Neutrophil (primary cell): Measurements from ENCODE around the gene ANXA6.

Experiments
- H3K27ac ChIP-seq: fragments of 200-600 bp; sonication (generic); 2 replicates; pipeline ENCODE4 v1.5.1; 2016; ENCODE audit warnings: mild to moderate bottlenecking, moderate library complexity
- H3K27me3 ChIP-seq: fragments of 200-600 bp; sonication (generic); 2 replicates; pipeline ENCODE4 v1.6.0; 2016; ENCODE audit warnings: mild to moderate bottlenecking
- H3K36me3 ChIP-seq: fragments of 200-600 bp; sonication (generic); 2 replicates; pipeline ENCODE4 v1.5.1; 2017
- H3K4me1 ChIP-seq, 2 experiments: fragments of 200-600 bp in 1 of 2; sonication (generic) in 1 of 2; 1 replicate in 1 of 2; 2 replicates in 1 of 2; pipeline versions ENCODE4 v1.5.1 to v1.6.1; 2013 to 2016; ENCODE audit warnings: low read depth in 1 of 2, low read length in 1 of 2, mild to moderate bottlenecking in 1 of 2, moderate library complexity in 1 of 2; ENCODE audit not compliant: control insufficient read depth in 1 of 2, insufficient read depth in 1 of 2
- H3K4me3 ChIP-seq, 2 experiments: fragments of 200-600 bp in 1 of 2; sonication (generic) in 1 of 2; 1 replicate in 1 of 2; 2 replicates in 1 of 2; pipeline ENCODE4 v1.5.1; 2013 to 2016; ENCODE audit warnings: low read depth in 1 of 2, low read length in 1 of 2, mild to moderate bottlenecking in 1 of 2, moderate library complexity in 1 of 2
- H3K9me3 ChIP-seq: fragments of 200-600 bp; sonication (generic); 2 replicates; pipeline ENCODE4 v1.5.1; 2016
- TF ChIP-seq, protein P1 (sequence below): fragments of 200-600 bp; sonication (generic); IDR thresholded peaks from 2 replicates; pipeline ENCODE4 v1.5.1; 2016; ENCODE audit warnings: antibody characterized with exemption

Gene ANXA6

DNA sequence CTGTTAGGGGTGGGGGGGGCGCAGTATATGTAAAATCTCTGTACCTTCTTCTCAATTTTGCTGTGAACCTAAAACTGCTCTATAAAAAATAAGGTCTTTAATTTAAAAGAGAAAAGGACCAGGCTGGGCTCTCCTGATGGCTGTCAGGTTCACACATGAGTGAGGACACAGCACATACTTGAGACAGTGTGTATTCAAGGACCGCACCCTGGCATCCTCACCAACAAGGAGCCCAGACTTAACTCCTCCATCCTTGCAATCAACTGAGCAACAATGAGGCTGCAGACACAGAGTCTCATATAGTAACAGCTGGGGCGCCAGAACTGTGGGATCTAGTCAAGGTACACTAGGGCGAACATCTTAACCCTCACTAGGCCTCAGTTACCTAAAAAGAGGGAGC, 86.6 kb downstream of the ANXA6 start:
- TF ChIP-seq, protein P1, sequence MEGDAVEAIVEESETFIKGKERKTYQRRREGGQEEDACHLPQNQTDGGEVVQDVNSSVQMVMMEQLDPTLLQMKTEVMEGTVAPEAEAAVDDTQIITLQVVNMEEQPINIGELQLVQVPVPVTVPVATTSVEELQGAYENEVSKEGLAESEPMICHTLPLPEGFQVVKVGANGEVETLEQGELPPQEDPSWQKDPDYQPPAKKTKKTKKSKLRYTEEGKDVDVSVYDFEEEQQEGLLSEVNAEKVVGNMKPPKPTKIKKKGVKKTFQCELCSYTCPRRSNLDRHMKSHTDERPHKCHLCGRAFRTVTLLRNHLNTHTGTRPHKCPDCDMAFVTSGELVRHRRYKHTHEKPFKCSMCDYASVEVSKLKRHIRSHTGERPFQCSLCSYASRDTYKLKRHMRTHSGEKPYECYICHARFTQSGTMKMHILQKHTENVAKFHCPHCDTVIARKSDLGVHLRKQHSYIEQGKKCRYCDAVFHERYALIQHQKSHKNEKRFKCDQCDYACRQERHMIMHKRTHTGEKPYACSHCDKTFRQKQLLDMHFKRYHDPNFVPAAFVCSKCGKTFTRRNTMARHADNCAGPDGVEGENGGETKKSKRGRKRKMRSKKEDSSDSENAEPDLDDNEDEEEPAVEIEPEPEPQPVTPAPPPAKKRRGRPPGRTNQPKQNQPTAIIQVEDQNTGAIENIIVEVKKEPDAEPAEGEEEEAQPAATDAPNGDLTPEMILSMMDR, result no peak
- Histone ChIP-seq H3K4me3 (no peak overlapping the region), H3K36me3 (peaks cover 41% of the 10 kb centered on the region), H3K4me1 (peaks cover 34 to 40% of the 10 kb centered on the region in 2 experiments), H3K9me3 (no peaks in the 10 kb centered on the region), H3K27me3 (no peaks in the 10 kb centered on the region), H3K27ac (peak overlapping the region; percentile 56)

DNA sequence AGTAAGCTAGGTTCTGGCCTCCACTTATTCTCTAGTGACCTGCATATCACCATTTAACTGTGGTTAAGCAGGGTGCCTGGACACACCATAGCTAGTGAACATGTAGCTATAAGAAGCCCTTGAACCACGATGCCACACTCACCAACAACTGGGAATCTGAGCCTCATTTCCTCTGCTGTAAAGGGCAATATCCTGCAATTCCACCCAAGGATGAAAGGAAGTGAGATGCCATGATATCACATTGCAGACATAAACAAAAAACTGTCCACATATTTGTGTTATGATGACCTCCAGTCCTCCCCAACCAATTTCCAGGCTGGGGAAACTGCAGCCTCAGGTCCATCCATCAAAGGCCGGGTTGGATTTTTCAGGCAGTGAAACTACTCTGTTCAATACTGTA, 87.1 kb downstream of the ANXA6 start:
- TF ChIP-seq, protein P1, result no peak
- H3K4me1 ChIP-seq, result peaks cover 32 to 34% of the 10 kb centered on the region in 2 experiments
- no peak overlapping the region for H3K4me3 ChIP-seq
- peaks cover 41% of the 10 kb centered on the region for H3K36me3 ChIP-seq
- H3K9me3 ChIP-seq, result no peaks in the 10 kb centered on the region
- H3K27ac ChIP-seq, result peak overlapping the region; percentile 56
- no peaks in the 10 kb centered on the region for H3K27me3 ChIP-seq

DNA sequence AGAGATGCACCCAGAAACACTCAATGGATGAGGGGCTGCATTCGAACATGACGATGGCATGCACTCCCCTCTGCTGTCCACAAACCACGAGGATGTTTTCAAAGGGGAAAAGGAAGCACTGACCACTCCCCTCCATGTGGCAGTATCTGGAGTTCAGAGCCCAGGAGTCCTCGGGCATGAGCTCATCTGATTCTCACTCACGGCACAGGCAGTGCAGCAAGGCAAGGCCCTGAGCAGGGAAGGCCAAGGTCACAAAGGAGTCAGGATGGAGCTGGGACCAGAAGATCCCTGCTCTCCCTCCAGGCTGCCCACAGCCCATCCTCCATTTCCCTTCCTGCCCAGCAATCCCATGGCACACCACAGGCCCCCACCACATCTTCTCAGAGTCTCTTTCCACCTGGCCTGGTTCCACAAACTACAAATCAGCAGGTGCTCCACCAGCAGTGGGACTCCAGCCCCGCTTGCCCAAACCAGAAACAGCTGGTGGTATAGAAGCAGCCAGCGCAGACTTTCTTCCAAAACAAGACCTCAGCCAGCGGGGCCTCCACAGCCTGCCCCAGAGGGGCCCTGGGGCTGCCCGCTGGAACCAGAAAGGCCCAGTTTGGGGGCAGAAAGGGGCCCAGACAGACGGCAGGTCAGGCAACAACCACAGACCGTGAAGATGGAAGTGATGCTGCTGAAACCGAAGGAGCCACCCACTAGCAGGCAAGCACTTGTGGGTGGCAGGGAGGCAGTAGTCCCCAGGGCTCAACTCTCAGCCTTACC, 89.0 kb downstream of the ANXA6 start:
- no peak overlapping the region for H3K4me3 ChIP-seq
- H3K36me3 ChIP-seq, result peaks cover 48% of the 10 kb centered on the region
- H3K4me1 ChIP-seq, result peaks cover 45 to 48% of the 10 kb centered on the region in 2 experiments
- no peaks in the 10 kb centered on the region for H3K9me3 ChIP-seq
- TF ChIP-seq, protein P1, result no peak
- H3K27ac ChIP-seq, result peak overlapping the region; percentile 63
- no peaks in the 10 kb centered on the region for H3K27me3 ChIP-seq

DNA sequence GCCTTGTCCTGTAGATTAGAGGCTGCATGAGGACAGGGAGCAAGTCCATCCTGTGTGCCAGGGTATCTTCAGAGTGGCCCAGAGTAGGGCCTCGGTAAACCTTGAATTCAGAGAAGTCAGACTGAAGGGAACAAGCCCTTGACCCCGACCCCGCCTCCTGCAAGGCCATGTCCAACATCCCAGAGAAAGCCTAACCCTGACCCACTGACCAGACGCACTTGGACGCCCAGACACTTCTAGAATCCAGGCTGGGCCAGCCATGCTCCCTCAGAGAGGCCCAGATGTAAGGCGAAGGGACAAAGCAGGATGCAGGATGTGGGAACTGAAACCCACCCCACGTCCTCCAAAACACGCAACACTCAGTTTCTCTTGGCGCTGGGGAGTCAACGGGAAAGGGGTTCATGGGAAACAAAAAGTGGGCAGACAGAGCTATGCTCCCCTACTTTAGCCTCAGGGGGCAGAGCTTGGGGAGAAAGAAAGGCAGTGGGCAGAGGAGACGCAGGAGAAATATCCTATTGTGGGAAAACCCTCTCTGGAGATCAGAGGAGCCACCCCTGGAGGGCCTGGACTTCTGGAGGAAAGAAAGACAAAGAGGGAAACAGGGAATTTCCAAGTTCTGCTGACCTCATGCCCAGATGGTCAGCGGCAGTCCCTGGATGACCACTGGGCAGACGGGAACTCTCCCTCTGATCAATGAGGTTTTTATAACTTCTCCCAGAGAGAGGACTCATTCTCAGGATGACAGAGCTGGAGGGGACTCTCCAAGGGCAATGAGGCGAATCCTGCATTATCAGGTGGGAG, 89.7 kb downstream of the ANXA6 start:
- peak overlapping the region; percentile 63 for H3K27ac ChIP-seq

DNA sequence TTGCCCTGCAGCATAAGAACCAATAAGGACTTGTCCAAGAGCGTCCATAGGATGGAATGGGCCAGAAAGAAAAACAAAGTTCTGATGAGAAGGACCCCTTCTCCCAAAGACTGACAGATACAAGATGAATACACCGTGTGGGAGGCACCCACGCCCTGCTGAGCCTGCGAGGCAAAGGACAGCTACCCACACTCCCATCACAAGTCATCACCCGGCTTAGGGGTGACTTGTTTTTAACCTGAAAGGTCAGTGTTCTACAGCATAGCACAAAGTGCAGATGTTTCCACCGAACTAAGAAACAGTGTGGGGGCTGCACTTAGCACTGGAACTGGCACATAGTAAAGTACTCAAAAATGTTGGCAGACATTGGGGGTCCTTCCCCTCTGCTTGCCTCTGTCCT, 90.7 kb downstream of the ANXA6 start:
- H3K4me1 ChIP-seq, result peaks cover 56 to 59% of the 10 kb centered on the region in 2 experiments
- H3K27ac ChIP-seq, result peak overlapping the region; percentile 63
- peaks cover 63% of the 10 kb centered on the region for H3K36me3 ChIP-seq
- TF ChIP-seq, protein P1, result no peak
- no peak overlapping the region for H3K4me3 ChIP-seq
- H3K27me3 ChIP-seq, result no peaks in the 10 kb centered on the region
- no peaks in the 10 kb centered on the region for H3K9me3 ChIP-seq

More for the DNA sequence above, 89.7 kb downstream of the ANXA6 start:
- Histone ChIP-seq H3K4me3 (no peak overlapping the region), H3K36me3 (peaks cover 54% of the 10 kb centered on the region), H3K27me3 (no peaks in the 10 kb centered on the region), H3K9me3 (no peaks in the 10 kb centered on the region), H3K4me1 (peaks cover 49 to 56% of the 10 kb centered on the region in 2 experiments)
- TF ChIP-seq, protein P1, result no peak
